A549 (cell line): Measurements from ENCODE around the gene SLC47A2. TPM values are rescaled to one million over a fixed set of nuclear protein-coding genes. Genes with fewer than 3 reads are reported as not detected.

ENCODE experiments used
- ATAC-seq, 2 experiments: fragments of 200-7000 bp in 1 of 2; fragments of >200 bp in 1 of 2; cut with Nextera tagmentation in 1 of 2; cut with Tn5 transposase in 1 of 2; 3 replicates each; pipeline versions ENCODE4 v1.8.0 to v1.9.1; 2018 to 2020; ENCODE audit warnings: mild to moderate bottlenecking in 1 of 2, moderate library complexity in 1 of 2
- CTCF ChIA-PET: fragments of 300-600 bp; sonication (Branson Sonifier 250); formaldehyde crosslinking; extraction: SDS; loops from one replicate; lab custom pipeline; 2021; ENCODE audit warnings: antibody characterized with exemption, inconsistent platforms; lab: Yijun Ruan, JAX
- POLR2A ChIA-PET: fragments of 350-600 bp; formaldehyde crosslinking; extraction: SDS; loops from one replicate; lab custom pipeline; 2021; ENCODE audit warnings: antibody characterized with exemption, inconsistent platforms; lab: Yijun Ruan, JAX
- DNase-seq, 2 experiments: peaks; one replicate each; pipeline versions ENCODE4 v3.0.0 to v3.0.0-alpha.2; 2011 to 2016; ENCODE audit warnings: low read depth in 1 of 2, low spot score in 1 of 2
- FAIRE-seq: peaks from 2 replicates; lab custom pipeline; 2011; peaks lifted over from hg19 to GRCh38; lab: Jason Lieb, UNC
- H3K27ac ChIP-seq, 2 experiments: fragments of >200 bp; sonication (Bioruptor Twin); formaldehyde crosslinking; 3 replicates each; pipeline ENCODE4 v1.5.1; 2016 to 2017
- H3K4me1 ChIP-seq: fragments of >200 bp; sonication (Bioruptor Twin); formaldehyde crosslinking; 3 replicates; pipeline ENCODE4 v1.6.1; 2016
- H3K4me2 ChIP-seq: fragments of >200 bp; sonication (Bioruptor Twin); formaldehyde crosslinking; 3 replicates; pipeline ENCODE4 v1.6.1; 2016
- H3K4me3 ChIP-seq: fragments of >200 bp; sonication (Bioruptor Twin); formaldehyde crosslinking; 3 replicates; pipeline ENCODE4 v1.5.1; 2016
- H3K9me3 ChIP-seq: fragments of >200 bp; sonication (Bioruptor Twin); formaldehyde crosslinking; 3 replicates; pipeline ENCODE4 v1.6.1; 2016
- ATOH8 ChIP-seq: fragments of 250-450 bp; sonication (Bioruptor Pico); IDR thresholded peaks from 2 replicates; pipeline ENCODE4 v1.5.0; 2020; ENCODE audit warnings: low read depth, mild to moderate bottlenecking, moderate library complexity
- BCL3 ChIP-seq: fragments of >200 bp; sonication (Bioruptor Twin); formaldehyde crosslinking; IDR thresholded peaks from 3 replicates; pipeline ENCODE4 v1.6.1; 2016
- BHLHE40 ChIP-seq: IDR thresholded peaks from 2 replicates; pipeline ENCODE4 v1.6.1; 2012; ENCODE audit warnings: low read depth, low read length, inconsistent platforms
- CEBPB ChIP-seq, 2 experiments: fragments of >200 bp in 1 of 2; sonication (Bioruptor Twin) in 1 of 2; formaldehyde crosslinking in 1 of 2; IDR thresholded peaks; 2 replicates each; pipeline ENCODE4 v1.6.1; 2012 to 2016
- CHD2 ChIP-seq: fragments of 150-350 bp; IDR thresholded peaks from 2 replicates; pipeline ENCODE4 v1.6.1; 2014; ENCODE audit warnings: low read length; ENCODE audit not compliant: partially characterized antibody
- CHD4 ChIP-seq: fragments of 200-600 bp; sonication (generic); IDR thresholded peaks from 2 replicates; pipeline ENCODE4 v1.6.1; 2016; ENCODE audit warnings: antibody characterized with exemption, mild to moderate bottlenecking, borderline replicate concordance
- E2F6 ChIP-seq: IDR thresholded peaks from 2 replicates; pipeline ENCODE4 v1.6.1; 2012; ENCODE audit warnings: low read depth, borderline replicate concordance
- EHF ChIP-seq: fragments of 250-450 bp; sonication (Bioruptor Pico); IDR thresholded peaks from 2 replicates; pipeline ENCODE4 v1.5.0; 2020; ENCODE audit warnings: mild to moderate bottlenecking
- ESRRA ChIP-seq: fragments of 150-350 bp; IDR thresholded peaks from 2 replicates; pipeline ENCODE4 v1.6.1; 2014; ENCODE audit warnings: mild to moderate bottlenecking, low read length, borderline replicate concordance
- FOSB ChIP-seq: fragments of 250-450 bp; sonication (Bioruptor Pico); IDR thresholded peaks from 2 replicates; pipeline ENCODE4 v1.5.0; 2020; ENCODE audit warnings: mild to moderate bottlenecking, moderate library complexity
- HOXA7 ChIP-seq: fragments of 250-450 bp; sonication (Bioruptor Pico); IDR thresholded peaks from 2 replicates; pipeline ENCODE4 v1.5.0; 2020; ENCODE audit warnings: mild to moderate bottlenecking, moderate library complexity
- HOXB5 ChIP-seq: fragments of 250-450 bp; sonication (Bioruptor Pico); IDR thresholded peaks from 2 replicates; pipeline ENCODE4 v1.5.0; 2020; ENCODE audit warnings: mild to moderate bottlenecking, moderate library complexity
- KDM1A ChIP-seq: fragments of 200-600 bp; sonication (generic); IDR thresholded peaks from 2 replicates; pipeline ENCODE4 v1.6.1; 2016; ENCODE audit warnings: low read depth, mild to moderate bottlenecking
- MAX ChIP-seq: IDR thresholded peaks from 2 replicates; pipeline ENCODE4 v1.6.1; 2012
- MAZ ChIP-seq: fragments of 150-350 bp; IDR thresholded peaks from 2 replicates; pipeline ENCODE4 v1.6.1; 2014; ENCODE audit warnings: antibody characterized with exemption, low read depth, low read length, borderline replicate concordance
- MYC ChIP-seq: IDR thresholded peaks from 2 replicates; pipeline ENCODE4 v1.6.1; 2012; ENCODE audit warnings: mild to moderate bottlenecking, inconsistent platforms, low read length, improper control_type of control experiment, borderline replicate concordance
- NFE2L2 ChIP-seq: fragments of 150-350 bp; conservative IDR thresholded peaks from 2 replicates; pipeline ENCODE4 v1.6.1; 2014; ENCODE audit warnings: low read length
- POLR2AphosphoS2 ChIP-seq: conservative IDR thresholded peaks from 2 replicates; pipeline ENCODE4 v1.6.1; 2012; ENCODE audit warnings: low read length, improper control_type of control experiment, inconsistent platforms
- RAD21 ChIP-seq, 2 experiments: fragments of >200 bp in 1 of 2; sonication (Bioruptor Twin) in 1 of 2; formaldehyde crosslinking in 1 of 2; IDR thresholded peaks in 1 of 2; conservative IDR thresholded peaks in 1 of 2; 2 replicates in 1 of 2; 3 replicates in 1 of 2; pipeline ENCODE4 v1.6.1; 2012 to 2018; ENCODE audit warnings: inconsistent platforms in 1 of 2
- RCOR1 ChIP-seq: fragments of 150-350 bp; IDR thresholded peaks from 2 replicates; pipeline ENCODE4 v1.6.1; 2014; ENCODE audit warnings: antibody characterized with exemption, low read length, low read depth
- SREBF2 ChIP-seq: fragments of 450-650 bp; IDR thresholded peaks from 2 replicates; pipeline ENCODE4 v1.6.1; 2014; ENCODE audit warnings: mild to moderate bottlenecking, moderate library complexity
- ZSCAN20 ChIP-seq: fragments of 250-450 bp; sonication (Bioruptor Pico); IDR thresholded peaks from 2 replicates; pipeline ENCODE4 v1.8.0; 2022; ENCODE audit warnings: mild to moderate bottlenecking, moderate library complexity
- WGBS: methylation state at CpG from one replicate; pipeline ENCODE4 v1.1.6; 2017; ENCODE audit errors: missing lambda C conversion rate; 5-methylcytosine and 5-hydroxymethylcytosine counted together
- polyA plus RNA-seq, 4 experiments: library from polyadenylated mRNA; depleted of rRNA in 3 of 4; stranded (reverse); fragments of >200 nt; fragmentation: RNase III in 1 of 4; extraction: RNeasy Plus Mini Kit Qiagen cat#74134 plus additional on column Dnase treatment in 1 of 4; gene quantifications; 2 replicates in 3 of 4; 3 replicates in 1 of 4; pipeline ENCODE4 v1.2.3, GENCODE V29; 2011 to 2017

Gene SLC47A2
- polyA plus RNA-seq, 2 of the 4 experiments (the other 2 are of a cell fraction), result 0.13 to 0.27 TPM

- ChIA-PET POLR2A (no interaction called here), CTCF (interaction anchor here (0.7 to 12.9 kb wide), 10 partner anchors 14 to 351 kb away, joined by 3 to 145 read pairs (median 4); partner anchors contain the start of gene B9D1)
- no peak for FAIRE-seq
- peaks cover 27% of the 10 kb centered on the region for H3K4me1 ChIP-seq
- H3K9me3 ChIP-seq, result no peaks in the 10 kb centered on the region
- no peak overlapping the region for H3K4me2 ChIP-seq
- H3K4me3 ChIP-seq, result no peak overlapping the region
- no peak; a peak in 1 of 6 replicates for ATAC-seq
- WGBS, result 95% methylated on average over 28 of the region's 28 CpGs
- peak overlapping the region in 1 of 2 experiments; percentile 24; a peak in 1 of 6 replicates for H3K27ac ChIP-seq
- TF ChIP-seq MAZ, result no peak
- TF ChIP-seq CHD4, result no peak
- TF ChIP-seq ATOH8 (CRISPR knock-in tag), result no peak
- no peak for TF ChIP-seq POLR2AphosphoS2
- TF ChIP-seq ESRRA, result no peak
- TF ChIP-seq EHF (CRISPR knock-in tag), result no peak
- TF ChIP-seq ZSCAN20 (CRISPR knock-in tag), result no peak
- TF ChIP-seq RAD21 (conservative IDR thresholded peaks at IDR 0.05 in 1 of 2, IDR thresholded peaks at IDR 0.05 in 1 of 2), result no peak
- no peak for TF ChIP-seq HOXB5 (CRISPR knock-in tag)
- TF ChIP-seq KDM1A, result no peak
- no peak for TF ChIP-seq MYC
- TF ChIP-seq E2F6, result no peak
- no peak for TF ChIP-seq RCOR1
- no peak for TF ChIP-seq BHLHE40
- no peak for TF ChIP-seq NFE2L2
- TF ChIP-seq MAX, result no peak
- TF ChIP-seq SREBF2, result no peak
- DNase-seq, result no peak
These were observed 2.5 kb downstream of the SLC47A2 start for GRCh38 chr17:19713901-19714361.

- ATAC-seq (peak; percentile 54 to 70; a peak in 4 of 6 replicates), FAIRE-seq (no peak), DNase-seq (no peak)
- no peak for TF ChIP-seq CHD2
- TF ChIP-seq FOSB (CRISPR knock-in tag), result no peak
- no peak for TF ChIP-seq BCL3
- no peak for TF ChIP-seq CEBPB (IDR thresholded peaks at IDR 0.05)
- CTCF ChIA-PET, result interaction anchor here (1.7 to 12.9 kb wide), 5 partner anchors 15 to 58 kb away, joined by 4 to 145 read pairs (median 8); no protein-coding TSS in a partner anchor
- no peak overlapping the region for H3K4me2 ChIP-seq
- 85% methylated on average over 16 of the region's 16 CpGs for WGBS
- H3K9me3 ChIP-seq, result no peaks in the 10 kb centered on the region
- POLR2A ChIA-PET, result no interaction called here
- H3K4me1 ChIP-seq, result peaks cover 23% of the 10 kb centered on the region
- H3K27ac ChIP-seq, result peak overlapping the region in 1 of 2 experiments; percentile 24; a peak in 1 of 6 replicates
- no peak overlapping the region for H3K4me3 ChIP-seq
These were observed 2.9 kb downstream of the SLC47A2 start for GRCh38 chr17:19713462-19713861.

GRCh38 chr17:19712436-19713004 lies 3.9 kb downstream of the SLC47A2 start:
- H3K4me3 ChIP-seq, result no peak overlapping the region
- ATAC-seq (no peak), FAIRE-seq (no peak), DNase-seq (no peak)
- TF ChIP-seq HOXA7 (CRISPR knock-in tag) (no peak), SREBF2 (no peak)
- ChIA-PET POLR2A (no interaction called here), CTCF (interaction anchor here (1.8 to 12.9 kb wide), 3 partner anchors 16 to 49 kb away, joined by 4 to 145 read pairs (median 18); no protein-coding TSS in a partner anchor)
- H3K9me3 ChIP-seq, result no peaks in the 10 kb centered on the region
- H3K4me1 ChIP-seq, result peaks cover 13% of the 10 kb centered on the region
- no peak overlapping the region for H3K4me2 ChIP-seq
- 85% methylated on average over 10 of the region's 12 CpGs for WGBS
- H3K27ac ChIP-seq, result peak overlapping the region in 1 of 2 experiments; percentile 24; a peak in 1 of 6 replicates
